Measurements from ENCODE around the gene PLEKHG2. TPM values are rescaled to one million over a fixed set of nuclear protein-coding genes. Genes with fewer than 3 reads are reported as not detected.
A peak's percentile ranks its signal among the peaks of the same experiment; 100 is the strongest.

PLEKHG2 gene
- total RNA-seq, 1 donor from 2014 or later: 9.0 TPM

DNA sequence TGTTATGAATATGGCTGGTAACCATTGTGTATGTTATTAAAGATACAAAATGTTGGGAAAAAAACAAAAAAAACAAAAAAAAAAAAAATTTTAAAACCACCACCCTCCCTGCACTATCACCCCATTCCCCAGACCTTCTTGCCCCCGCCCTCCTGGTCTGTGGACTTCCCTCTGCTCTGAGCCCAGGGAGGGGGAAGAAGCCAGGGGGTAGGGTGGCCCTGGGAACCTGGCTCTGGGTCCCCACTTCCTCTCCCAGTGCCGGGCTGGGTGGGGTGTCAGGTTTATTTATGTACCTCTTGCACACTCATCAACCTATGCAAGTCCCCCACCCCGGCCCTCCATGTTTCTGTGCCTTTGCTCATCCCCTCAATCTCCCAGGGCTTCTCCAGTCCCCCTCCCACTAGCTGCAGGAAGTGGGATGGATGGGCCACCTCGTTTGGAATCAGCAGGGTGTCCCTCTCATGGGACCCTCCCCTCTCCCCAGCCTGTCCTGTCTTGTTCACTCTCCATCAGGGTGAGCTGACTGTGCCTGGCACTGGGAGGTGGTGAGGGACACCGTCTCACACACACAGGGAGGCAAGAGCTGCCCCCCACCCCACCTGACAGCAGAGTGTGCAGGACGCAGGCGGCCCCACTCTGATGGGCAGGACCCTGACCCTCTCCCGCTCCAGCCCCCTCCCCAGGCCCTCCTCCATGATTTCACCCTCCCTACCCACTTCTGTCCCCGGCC lies 27.5 kb upstream of the PLEKHG2 start:
- intact Hi-C loops (cut with DNase I): no loop called here
- ATAC-seq (ENCODE audit: poor library complexity) (no peak), DNase-seq (no peak)

DNA sequence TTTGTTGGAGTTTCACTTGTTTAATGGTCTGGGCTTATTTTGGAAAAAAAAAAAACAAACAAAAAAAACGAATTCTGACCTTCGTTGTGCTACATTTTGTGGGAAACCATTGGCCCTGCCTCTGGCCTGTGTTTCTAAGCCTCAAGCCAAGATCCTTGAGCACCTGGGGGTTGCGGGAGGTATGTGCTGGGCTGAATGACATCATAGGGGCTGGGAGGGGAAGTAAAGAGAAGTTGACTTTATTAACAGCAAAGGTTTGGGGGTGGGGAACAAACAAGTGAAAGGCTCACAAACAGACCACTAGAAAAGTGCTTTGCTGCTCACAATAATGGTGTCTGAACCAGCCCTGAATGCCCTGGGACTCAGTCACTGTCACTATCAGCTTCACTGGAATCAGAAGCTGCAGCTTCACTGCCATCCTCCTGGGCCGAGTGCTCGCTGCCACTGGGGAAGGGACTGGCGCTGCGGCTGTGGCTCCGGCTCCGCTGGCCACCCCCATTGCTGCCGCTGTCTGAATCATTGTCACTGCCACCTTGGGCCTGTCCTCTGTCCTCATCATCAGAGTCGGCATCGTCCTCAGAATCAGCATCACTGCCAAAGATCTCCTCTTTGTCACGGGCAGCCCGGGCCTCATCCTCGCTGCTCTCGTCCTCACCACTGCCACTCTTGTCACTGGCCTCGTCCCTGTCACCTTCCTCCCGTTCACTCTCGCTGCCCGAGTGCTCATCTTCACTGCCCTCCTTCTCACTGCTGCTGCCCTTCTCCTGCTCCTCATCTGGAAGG lies 26.6 kb upstream of the PLEKHG2 start:
- ATAC-seq (ENCODE audit: poor library complexity) (no peak), DNase-seq (no peak)
- intact Hi-C loops (cut with DNase I): no loop called here

DNA sequence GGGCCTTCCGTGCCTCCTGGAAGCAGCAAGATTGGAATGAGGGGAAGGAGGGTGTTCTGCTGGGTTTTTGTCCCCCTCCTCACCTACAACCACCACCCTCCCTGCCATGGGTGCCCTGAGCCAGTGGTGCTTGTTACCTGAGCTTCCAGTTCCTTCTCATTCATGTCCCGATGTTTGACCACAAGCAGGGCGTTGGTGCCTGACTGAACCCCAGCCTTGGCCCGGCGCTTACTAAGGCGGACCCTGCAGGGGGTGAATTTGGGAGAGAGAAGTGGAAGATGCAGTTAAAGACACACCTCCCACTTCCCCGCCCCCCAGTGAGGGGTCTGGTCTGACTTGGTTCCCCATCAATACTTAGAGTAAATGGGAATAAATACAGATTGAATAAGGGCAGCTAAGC lies 25.9 kb upstream of the PLEKHG2 start:
- DNase-seq (no peak), ATAC-seq (ENCODE audit: poor library complexity) (no peak)
- intact Hi-C loops (cut with DNase I): no loop called here

DNA sequence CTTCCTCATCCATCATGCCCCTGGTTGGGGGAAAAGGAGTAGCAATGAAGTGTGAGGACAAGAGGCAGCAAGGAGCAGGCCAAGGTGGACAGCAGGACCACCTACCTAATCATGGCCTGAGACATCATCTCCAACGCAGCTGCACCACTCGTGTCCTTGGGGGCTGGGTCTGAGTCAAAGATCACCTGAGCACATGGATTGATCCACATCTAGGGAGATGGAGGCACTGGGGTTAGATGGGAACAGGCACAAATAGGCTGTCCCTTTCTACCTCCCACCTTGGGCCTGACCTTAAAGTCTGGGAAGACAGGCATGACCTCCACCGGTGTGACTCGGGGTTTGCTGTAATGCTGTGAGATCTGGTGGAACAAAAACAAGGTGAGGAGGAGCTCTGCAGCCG lies 23.8 kb upstream of the PLEKHG2 start:
- ATAC-seq (ENCODE audit: poor library complexity): no peak
- no peak for DNase-seq
- intact Hi-C loops (cut with DNase I): no loop called here

DNA sequence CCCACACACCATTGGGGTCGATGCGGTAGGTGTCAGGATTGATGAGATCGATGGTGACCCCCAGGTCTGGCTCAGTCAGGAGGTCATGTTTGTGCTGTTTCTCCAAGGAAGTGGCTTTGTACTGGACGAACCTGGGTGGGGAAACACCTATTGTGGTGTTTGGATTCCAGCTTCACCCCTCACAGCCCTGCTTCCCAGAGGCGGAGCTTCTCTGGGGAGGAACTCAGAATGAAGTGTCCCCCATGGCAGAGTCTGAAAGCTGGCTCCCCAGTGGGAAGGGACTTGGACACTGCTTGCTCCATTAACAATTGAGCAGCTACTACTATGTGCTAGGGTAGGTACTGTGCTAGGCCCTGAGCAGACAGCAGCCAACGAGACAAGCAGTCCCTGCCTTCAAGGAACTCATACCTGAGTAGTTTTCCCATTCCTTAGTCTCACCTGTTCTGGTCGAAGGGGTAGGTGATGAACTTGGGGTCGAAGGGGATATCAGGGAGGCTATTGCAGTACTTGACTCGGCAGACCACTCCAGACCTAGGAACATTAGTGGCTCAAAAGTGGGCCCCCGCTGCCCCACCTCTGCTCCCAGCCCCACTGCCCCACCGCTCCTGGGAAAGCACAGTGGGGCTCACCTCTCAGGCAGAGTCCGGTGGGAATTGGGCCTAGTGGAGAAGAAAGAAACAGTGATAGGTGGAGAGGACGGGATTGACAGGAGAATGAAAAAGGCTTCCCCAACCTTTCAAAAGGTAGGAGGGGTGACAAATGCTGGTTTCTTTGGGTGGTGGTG lies 22.6 kb upstream of the PLEKHG2 start:
- DNase-seq (no peak), ATAC-seq (ENCODE audit: poor library complexity) (no peak)
- intact Hi-C loops (cut with DNase I): no loop called here

DNA sequence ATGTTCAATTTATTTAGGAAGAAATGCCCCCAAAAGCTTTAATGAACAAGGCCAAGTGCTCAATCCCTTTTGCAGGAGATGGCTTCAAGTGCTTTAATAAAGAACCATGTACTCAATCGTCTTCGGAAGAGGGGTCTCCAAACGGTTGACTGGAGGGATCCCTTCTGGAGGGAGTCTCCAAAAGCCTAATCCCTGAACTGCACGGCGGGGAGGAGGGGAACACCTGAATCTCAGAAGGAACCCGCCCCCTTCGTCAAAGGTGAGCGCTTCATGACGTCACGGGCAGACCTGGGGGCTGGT lies 22.1 kb upstream of the PLEKHG2 start:
- DNase-seq: no peak
- ATAC-seq (ENCODE audit: poor library complexity): no peak
- intact Hi-C loops (cut with DNase I): no loop called here

DNA sequence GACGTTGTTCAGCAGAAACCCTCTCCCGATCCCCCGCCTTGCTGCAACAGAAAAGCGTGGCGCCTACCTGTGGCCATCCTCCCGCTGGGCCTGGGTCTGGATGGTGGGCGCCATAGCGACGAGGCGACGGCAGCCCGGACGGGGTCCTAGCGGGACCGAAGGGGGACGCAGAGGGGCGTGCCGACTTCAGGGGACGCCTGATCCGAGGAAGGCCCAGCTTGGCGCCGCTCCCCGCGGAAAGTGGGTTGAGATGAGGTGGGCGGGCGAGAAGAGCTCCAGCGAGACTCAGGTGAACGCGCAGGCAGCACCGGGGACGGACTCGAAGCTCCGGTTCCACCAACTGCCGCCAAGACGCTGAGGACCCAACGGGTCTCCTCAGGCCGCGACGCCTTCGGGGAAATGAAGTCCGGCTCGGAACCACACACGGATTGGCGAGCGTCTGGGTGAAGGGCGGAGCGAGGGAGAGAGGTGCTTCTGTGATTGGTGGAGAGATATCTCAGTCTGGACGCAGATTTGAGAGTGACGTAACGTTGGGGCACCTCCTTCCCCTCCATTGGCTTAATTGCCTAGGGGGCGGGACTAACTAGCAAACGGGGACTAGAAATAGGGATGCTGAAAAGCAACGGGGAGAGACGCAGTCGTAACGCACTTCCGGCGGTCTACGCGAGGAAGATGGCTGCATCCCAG lies 21.6 kb upstream of the PLEKHG2 start, which contains the start of the genes MED29 and PAF1:
Gene MED29, plus strand, starts transcription at position 628 of the 687 bp plus-strand sequence. Its CDS starts 45 bp downstream, at position 673.
Gene PAF1, minus strand, starts transcription at position 356 of the 687 bp plus-strand sequence. Its CDS starts 242 bp downstream, at position 114.
- peak; percentile 97 for DNase-seq
- peak; percentile 97 for ATAC-seq (ENCODE audit: poor library complexity)
- intact Hi-C loops (cut with DNase I): no loop called here

DNA sequence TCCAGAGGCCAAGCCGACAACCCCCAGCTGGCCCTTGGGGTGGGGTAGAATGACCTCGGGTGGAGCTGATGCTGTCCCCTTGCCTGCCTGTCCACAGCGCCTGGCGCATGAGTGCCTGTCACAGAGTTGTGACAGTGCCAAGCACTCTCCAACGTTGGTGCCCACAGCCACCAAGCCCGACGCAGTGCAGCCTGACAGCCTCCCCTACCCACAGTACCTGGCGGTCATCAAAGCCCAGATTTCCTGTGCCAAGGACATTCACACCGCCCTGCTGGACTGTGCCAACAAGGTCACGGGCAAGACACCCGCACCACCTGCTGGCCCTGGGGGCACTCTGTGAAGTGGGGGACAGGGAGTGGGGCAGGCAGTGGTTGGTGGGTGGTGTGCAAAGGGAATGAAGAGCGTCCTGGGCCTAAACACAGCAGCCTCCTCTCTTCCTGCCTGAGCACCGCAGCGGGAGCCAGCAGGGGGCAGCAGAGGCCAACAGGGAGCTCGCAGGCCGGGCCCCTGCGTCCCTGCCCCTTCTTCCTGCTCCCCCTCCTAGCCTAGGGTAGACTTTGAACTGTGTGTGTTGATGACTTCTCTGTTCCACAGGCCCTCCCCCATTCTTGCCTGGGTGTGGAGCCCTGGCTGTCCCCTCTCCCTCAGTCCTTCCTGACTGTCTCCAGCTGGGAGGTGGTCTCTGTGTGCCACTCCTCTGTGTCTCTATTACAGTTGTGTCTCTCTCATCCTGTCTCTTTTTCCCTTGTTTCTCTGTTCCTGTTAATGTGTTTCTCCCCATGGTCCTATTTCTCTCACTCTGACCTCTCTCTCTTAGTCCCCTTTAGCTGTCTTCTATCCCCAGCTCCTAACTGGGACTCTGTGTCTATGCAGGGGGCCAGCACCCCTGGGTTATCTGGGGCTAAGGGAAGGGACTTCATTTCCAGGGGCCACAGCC lies 14.8 kb upstream of the PLEKHG2 start:
- ATAC-seq (ENCODE audit: poor library complexity) (peak; percentile 82), DNase-seq (peak; percentile 96)
- intact Hi-C loops (cut with DNase I): no loop called here

DNA sequence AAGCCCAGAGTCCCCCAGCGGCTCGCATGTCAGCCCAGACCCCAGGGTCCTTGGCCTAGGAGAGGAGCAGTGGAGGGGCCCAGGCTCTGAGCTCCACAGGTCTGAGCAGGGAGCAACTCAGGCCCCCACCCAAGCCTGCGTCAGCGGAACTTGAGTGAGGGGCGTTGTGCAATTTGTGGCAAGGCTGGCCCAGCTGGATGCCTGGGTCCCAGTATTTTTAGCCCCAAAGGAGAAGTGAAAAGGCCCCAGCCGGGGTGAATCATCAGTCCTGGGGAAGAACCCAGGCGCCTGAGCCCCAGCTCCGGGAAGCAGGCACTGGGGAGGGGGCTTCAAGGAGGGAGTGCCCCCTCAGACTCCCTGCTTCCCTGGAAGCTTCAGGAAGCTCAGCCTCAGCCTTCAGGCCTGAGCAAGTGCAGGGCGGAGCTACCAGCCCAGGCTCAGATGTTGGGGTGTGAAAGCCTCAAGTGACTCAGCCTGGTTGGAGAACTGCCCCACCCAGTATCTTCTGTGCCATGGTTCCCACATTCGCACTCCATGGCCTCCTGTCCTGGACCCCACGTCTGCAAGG lies 14.1 kb upstream of the PLEKHG2 start:
- ATAC-seq (ENCODE audit: poor library complexity) (peak; percentile 7), DNase-seq (peak; percentile 89)
- intact Hi-C loops (cut with DNase I): no loop called here

DNA sequence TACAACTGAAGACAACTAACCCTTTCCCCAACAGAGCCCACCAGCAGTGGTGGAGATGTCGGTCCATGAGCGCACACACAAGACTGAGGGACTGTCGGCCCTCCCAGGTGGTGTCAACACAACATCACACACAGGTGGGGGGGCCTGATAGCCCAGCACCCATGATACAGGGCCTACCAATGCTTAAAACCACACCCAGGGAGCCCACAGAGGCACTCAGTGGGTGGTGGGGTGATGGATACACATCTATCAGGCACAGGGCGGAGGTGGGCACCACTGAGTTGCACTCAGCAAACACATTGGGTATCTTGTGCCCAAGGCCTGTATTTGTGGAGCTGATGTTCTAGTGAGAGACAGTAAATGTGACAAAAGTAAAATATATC lies 12.8 kb upstream of the PLEKHG2 start:
- intact Hi-C loops (cut with DNase I): no loop called here
- DNase-seq (no peak), ATAC-seq (ENCODE audit: poor library complexity) (no peak)

DNA sequence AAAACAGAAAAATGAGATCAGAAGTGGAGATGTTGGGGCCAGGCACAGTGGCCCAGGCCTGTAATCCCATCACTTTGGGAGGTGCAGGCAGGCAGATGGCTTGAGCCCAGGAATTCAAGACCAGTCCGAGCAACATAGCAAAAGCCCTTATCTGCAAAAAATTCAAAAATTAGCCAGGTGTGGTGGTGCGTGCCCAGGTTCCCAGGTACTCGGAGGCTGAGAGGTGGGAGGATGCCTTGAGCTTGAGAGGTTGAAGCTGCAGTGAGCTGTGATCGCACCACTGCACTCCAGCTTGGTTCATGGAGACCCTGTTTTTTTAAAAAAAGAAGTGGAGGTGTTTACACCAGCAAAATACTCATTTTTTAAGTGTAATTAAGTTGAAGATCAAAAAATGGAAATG lies 12.4 kb upstream of the PLEKHG2 start:
- no peak for ATAC-seq (ENCODE audit: poor library complexity)
- intact Hi-C loops (cut with DNase I): no loop called here
- no peak for DNase-seq

DNA sequence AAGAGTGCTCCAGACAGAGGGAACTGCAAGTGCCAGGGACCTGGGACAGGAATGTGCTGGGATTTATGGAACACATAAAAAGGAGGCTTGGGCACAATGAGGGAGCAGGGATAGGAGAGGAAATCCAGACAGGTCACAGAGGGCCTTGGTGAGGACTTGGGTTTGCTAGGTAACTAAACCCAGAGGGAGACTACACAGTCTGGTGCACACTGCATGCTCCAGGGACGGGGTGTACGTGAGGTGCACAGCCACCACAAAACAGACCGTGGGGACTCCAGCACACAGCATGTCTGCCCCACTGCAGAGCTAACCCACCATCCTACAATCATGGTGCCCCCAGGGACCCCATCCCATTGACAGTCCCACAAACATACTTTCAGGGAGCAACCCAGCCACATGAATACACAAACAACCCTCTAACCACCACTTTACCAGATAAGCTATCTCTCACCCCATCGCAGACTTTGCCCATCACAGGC lies 11.4 kb upstream of the PLEKHG2 start:
- no peak for ATAC-seq (ENCODE audit: poor library complexity)
- intact Hi-C loops (cut with DNase I): no loop called here
- no peak for DNase-seq

DNA sequence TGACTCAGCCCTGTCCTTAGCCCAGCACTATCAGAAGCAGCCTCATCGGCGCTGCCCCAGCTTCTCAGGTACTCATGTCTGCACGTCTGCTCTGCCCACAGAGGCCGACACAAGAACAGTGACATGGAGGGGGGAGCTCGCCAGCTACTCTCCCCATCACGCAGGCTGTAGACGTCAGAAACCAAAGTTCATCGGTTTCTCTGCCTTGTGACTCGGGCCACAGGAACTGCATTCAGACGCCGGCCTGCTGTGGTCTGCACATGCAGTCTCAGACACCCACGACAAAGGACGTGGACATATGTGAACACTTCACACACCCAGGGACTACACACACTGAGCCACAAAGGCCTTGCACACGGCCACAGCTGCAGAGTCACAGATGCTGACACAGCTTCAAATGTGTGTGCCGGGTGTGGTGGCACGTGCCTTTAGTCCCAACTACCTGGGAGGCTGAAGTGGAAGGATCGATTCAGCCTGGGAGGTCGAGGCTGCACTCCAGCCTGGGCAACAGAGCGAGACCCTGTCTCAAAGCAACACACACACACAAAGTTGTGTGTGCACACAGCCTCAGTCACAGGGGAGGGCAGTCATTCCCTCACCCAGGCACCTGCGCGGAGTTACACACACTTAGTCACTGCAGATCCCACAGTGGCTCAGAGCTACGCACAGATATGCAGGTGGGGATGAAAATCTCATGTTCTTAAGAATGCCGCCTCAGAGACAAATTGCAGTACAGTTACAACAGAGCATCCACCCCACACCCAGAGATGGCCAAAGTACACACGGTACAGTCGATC lies 10.7 kb upstream of the PLEKHG2 start:
- ATAC-seq (ENCODE audit: poor library complexity) (no peak), DNase-seq (peak; percentile 69)
- intact Hi-C loops (cut with DNase I): no loop called here

DNA sequence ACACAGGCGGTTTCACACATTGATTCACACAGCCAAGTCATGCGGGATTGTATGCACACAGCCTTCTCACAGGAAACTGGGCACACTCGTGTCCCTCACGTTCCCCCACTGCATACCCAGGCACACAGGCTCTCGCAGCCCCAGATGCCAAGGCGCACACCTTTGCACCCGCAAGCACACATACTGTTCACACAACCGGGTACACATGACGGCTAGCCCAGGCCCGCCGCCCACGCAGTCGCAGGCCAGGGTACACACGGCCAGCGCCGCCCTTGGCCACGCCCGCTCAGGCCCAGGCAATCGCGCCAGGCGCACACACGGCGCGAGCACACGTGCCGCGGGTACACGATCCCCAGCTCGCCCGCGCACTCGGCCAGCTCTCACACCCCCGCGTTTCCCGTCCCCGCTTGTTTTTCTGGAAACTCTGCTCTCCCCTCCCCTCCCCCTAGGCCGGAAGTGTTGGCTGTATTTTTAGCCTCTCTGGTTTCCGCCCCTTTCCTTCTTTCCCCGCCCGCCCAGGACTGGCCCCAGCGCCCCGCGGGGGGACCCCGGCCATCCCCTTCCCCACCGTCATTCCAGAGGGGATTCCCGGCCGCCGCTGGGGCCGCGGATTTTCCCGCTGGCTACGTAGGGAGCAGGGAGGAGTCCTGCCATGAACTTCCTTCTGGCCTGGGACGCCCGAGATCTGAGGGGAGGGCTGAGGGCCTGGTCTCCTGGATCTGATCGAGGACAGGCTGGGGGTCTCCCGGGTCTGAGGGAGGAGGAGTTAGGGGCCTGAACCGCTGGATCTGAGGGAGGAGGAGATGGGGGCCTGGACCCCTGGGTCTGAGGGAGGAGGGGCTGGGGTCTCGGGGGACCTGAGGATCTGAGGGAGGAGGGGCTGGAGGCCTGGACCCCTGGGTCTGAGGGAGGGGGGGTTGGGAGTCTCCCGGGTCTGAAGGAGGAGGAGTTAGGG lies 9.8 kb upstream of the PLEKHG2 start:
- peak; percentile 52 for ATAC-seq (ENCODE audit: poor library complexity)
- peak; percentile 96 for DNase-seq
- intact Hi-C loops (cut with DNase I): no loop called here
